Measurements from ENCODE around the gene KCNK15.
"Not testable (repeated sequence)": the region's sequence is repeated elsewhere in the genome, so short reads cannot be mapped to it uniquely, and the experiment has no call there.

Gene KCNK15

DNA sequence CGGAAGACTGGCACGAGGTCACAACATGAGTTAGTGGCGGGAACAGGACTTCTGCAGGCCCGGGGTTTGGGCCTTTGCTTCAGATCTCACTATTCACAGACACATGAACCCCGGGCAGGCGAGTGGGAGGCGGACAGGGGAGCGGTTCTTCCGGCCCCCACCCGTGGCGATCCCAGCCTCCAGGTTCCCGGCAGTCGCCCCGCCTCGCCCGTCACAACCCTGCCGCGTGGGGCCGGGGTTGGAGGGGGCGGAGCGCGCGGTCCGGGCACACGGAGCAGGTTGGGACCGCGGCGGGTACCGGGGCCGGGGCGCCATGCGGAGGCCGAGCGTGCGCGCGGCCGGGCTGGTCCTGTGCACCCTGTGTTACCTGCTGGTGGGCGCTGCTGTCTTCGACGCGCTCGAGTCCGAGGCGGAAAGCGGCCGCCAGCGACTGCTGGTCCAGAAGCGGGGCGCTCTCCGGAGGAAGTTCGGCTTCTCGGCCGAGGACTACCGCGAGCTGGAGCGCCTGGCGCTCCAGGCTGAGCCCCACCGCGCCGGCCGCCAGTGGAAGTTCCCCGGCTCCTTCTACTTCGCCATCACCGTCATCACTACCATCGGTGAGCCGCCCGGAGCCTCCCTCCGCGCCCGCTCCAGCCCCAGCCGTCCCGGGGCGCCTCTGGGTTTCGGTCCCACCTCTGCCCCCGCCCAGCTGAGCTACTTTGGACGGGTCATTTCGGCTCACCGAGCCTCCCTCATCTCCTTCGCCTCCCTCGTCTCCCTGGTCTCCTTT, at the start of gene KCNK15:
TSS of gene KCNK15 (plus strand) at position 268 of the 769 bp plus-strand sequence. CDS start at position 314, 46 bp downstream.
- Histone ChIP-seq H3K4me1 (ENCODE audit: control insufficient read depth in 5 of 5, insufficient read depth in 5 of 5, low read length in 5 of 5) (peaks cover 3 to 50% (median 45%) of the 10 kb centered on the region in 5 donors), H3K9me3 (ENCODE audit: control insufficient read depth in 5 of 5, low read length in 5 of 5) (no peaks in the 10 kb centered on the region)

DNA sequence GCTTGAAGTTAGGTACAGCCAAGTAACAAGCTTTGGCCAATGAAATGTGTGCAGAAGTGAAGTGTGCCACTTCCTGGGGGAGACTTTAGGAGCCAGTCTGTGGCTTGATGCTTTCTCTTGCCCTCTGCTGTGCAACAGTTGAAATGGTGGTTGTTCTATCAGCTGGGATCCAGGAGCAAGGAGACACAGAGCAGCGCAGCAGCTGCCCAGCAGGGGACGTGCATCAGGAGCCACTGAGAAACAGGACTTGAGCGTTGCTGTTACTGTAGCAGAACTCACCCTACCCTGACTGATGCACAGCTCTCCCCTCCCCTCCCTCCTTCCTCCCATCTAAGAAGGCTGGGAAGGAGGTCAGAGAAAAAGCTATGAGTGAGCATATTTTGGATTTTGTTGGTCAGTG, 49.4 kb upstream of the KCNK15 start:
- H3K9ac ChIP-seq (ENCODE audit: low read length in 5 of 5), result no peak overlapping the region
- no peaks in the 10 kb centered on the region for H3K36me3 ChIP-seq (ENCODE audit: control insufficient read depth in 5 of 5, insufficient read depth in 5 of 5, low read length in 5 of 5)
- no peaks in the 10 kb centered on the region for H3K9me3 ChIP-seq (ENCODE audit: control insufficient read depth in 5 of 5, low read length in 5 of 5)
- H3K27ac ChIP-seq (ENCODE audit: low read depth, low read length), result peak overlapping the region; percentile 10
- H3K27me3 ChIP-seq (ENCODE audit: control insufficient read depth in 5 of 5, insufficient read depth in 4 of 5, low read length in 5 of 5), result no peaks in the 10 kb centered on the region
- peak overlapping the region in 1 of 5 donors; percentile 25 for H3K4me3 ChIP-seq (ENCODE audit: low read depth in 1 of 5, low read length in 5 of 5)
- peaks cover 13 to 59% (median 46%) of the 10 kb centered on the region in 5 donors for H3K4me1 ChIP-seq (ENCODE audit: control insufficient read depth in 5 of 5, insufficient read depth in 5 of 5, low read length in 5 of 5)

More for the DNA sequence above, at the start of gene KCNK15:
- Histone ChIP-seq H3K27ac (ENCODE audit: low read depth, low read length) (no peak within 1 kb of the TSS), H3K36me3 (ENCODE audit: control insufficient read depth in 5 of 5, insufficient read depth in 5 of 5, low read length in 5 of 5) (no peaks in the 10 kb centered on the region), H3K9ac (ENCODE audit: low read length in 5 of 5) (peak within 1 kb of the TSS; percentile 3 to 76 (median 59)), H3K27me3 (ENCODE audit: control insufficient read depth in 5 of 5, insufficient read depth in 4 of 5, low read length in 5 of 5) (peaks cover 0 to 23% (median 9%) of the 10 kb centered on the region in 5 donors), H3K4me3 (ENCODE audit: low read depth in 1 of 5, low read length in 5 of 5) (peak within 1 kb of the TSS; percentile 56 to 68 (median 65))

DNA sequence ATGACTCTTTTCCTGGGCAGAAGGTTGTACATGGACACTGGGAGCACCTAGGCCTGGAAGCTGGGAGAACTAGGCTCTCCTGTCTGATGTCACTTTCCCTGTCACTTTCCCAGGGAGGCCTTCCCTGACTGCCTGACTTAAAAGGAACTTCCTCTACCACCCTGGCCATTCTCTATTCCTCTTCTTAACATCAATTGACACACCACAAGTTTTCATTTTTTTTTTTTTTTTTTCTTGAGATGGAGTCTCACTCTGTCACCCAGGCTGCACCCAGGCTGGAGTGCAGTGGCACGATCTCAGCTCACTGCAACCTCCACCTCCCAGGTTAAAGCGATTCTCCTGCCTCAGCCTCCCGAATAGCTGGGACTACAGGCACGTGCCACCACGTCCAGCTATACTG, 48.6 kb upstream of the KCNK15 start:
- peaks cover 15 to 58% (median 49%) of the 10 kb centered on the region in 5 donors for H3K4me1 ChIP-seq (ENCODE audit: control insufficient read depth in 5 of 5, insufficient read depth in 5 of 5, low read length in 5 of 5)
- not testable (repeated sequence) for H3K36me3 ChIP-seq (ENCODE audit: control insufficient read depth in 5 of 5, insufficient read depth in 5 of 5, low read length in 5 of 5); H3K9ac ChIP-seq (ENCODE audit: low read length in 5 of 5); H3K27me3 ChIP-seq (ENCODE audit: control insufficient read depth in 5 of 5, insufficient read depth in 4 of 5, low read length in 5 of 5); H3K4me3 ChIP-seq (ENCODE audit: low read depth in 1 of 5, low read length in 5 of 5); H3K9me3 ChIP-seq (ENCODE audit: control insufficient read depth in 5 of 5, low read length in 5 of 5)
- H3K27ac ChIP-seq (ENCODE audit: low read depth, low read length), result peak overlapping the region; percentile 10

- Histone ChIP-seq H3K9me3 (ENCODE audit: control insufficient read depth in 5 of 5, low read length in 5 of 5) (no peaks in the 10 kb centered on the region), H3K36me3 (ENCODE audit: control insufficient read depth in 5 of 5, insufficient read depth in 5 of 5, low read length in 5 of 5) (no peaks in the 10 kb centered on the region), H3K27me3 (ENCODE audit: control insufficient read depth in 5 of 5, insufficient read depth in 4 of 5, low read length in 5 of 5) (no peaks in the 10 kb centered on the region), H3K9ac (ENCODE audit: low read length in 5 of 5) (no peak overlapping the region), H3K27ac (ENCODE audit: low read depth, low read length) (no peak overlapping the region), H3K4me1 (ENCODE audit: control insufficient read depth in 5 of 5, insufficient read depth in 5 of 5, low read length in 5 of 5) (peaks cover 12 to 58% (median 51%) of the 10 kb centered on the region in 5 donors), H3K4me3 (ENCODE audit: low read depth in 1 of 5, low read length in 5 of 5) (no peak overlapping the region)
Measured at GRCh38 chr20:44698351-44698750, 47.3 kb upstream of the KCNK15 start.

DNA sequence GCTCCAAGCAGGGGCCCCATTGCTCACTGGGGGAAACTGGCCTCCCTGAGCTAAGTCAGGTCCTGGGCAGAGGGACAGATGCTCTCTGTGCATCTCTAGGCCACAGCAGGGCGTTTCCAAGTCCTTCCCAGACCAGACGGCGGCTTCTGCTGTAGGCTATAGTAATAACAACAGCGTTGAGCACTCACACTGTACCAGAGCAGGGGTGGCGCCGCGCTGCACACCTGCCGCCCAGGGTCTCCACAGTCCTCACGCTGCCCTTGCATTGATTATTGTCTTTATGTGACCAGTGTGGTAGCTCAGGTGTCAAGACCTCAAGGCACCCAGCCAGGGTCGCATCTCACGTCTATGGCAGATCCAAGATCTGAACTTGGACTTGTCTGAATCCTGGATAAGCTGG, 45.4 kb upstream of the KCNK15 start:
- H3K27ac ChIP-seq (ENCODE audit: low read depth, low read length), result no peak overlapping the region
- no peak overlapping the region for H3K4me3 ChIP-seq (ENCODE audit: low read depth in 1 of 5, low read length in 5 of 5)
- no peaks in the 10 kb centered on the region for H3K36me3 ChIP-seq (ENCODE audit: control insufficient read depth in 5 of 5, insufficient read depth in 5 of 5, low read length in 5 of 5)
- no peaks in the 10 kb centered on the region for H3K27me3 ChIP-seq (ENCODE audit: control insufficient read depth in 5 of 5, insufficient read depth in 4 of 5, low read length in 5 of 5)
- no peaks in the 10 kb centered on the region for H3K9me3 ChIP-seq (ENCODE audit: control insufficient read depth in 5 of 5, low read length in 5 of 5)
- peaks cover 14 to 54% (median 51%) of the 10 kb centered on the region in 5 donors for H3K4me1 ChIP-seq (ENCODE audit: control insufficient read depth in 5 of 5, insufficient read depth in 5 of 5, low read length in 5 of 5)
- no peak overlapping the region for H3K9ac ChIP-seq (ENCODE audit: low read length in 5 of 5)

- H3K4me3 ChIP-seq (ENCODE audit: low read depth in 1 of 5, low read length in 5 of 5), result no peak overlapping the region
- peaks cover 14 to 50% (median 47%) of the 10 kb centered on the region in 5 donors for H3K4me1 ChIP-seq (ENCODE audit: control insufficient read depth in 5 of 5, insufficient read depth in 5 of 5, low read length in 5 of 5)
- no peaks in the 10 kb centered on the region for H3K27me3 ChIP-seq (ENCODE audit: control insufficient read depth in 5 of 5, insufficient read depth in 4 of 5, low read length in 5 of 5)
- H3K27ac ChIP-seq (ENCODE audit: low read depth, low read length), result no peak overlapping the region
- H3K36me3 ChIP-seq (ENCODE audit: control insufficient read depth in 5 of 5, insufficient read depth in 5 of 5, low read length in 5 of 5), result no peaks in the 10 kb centered on the region
- no peaks in the 10 kb centered on the region for H3K9me3 ChIP-seq (ENCODE audit: control insufficient read depth in 5 of 5, low read length in 5 of 5)
- H3K9ac ChIP-seq (ENCODE audit: low read length in 5 of 5), result no peak overlapping the region
Measured at GRCh38 chr20:44701118-44701857, 44.4 kb upstream of the KCNK15 start.

DNA sequence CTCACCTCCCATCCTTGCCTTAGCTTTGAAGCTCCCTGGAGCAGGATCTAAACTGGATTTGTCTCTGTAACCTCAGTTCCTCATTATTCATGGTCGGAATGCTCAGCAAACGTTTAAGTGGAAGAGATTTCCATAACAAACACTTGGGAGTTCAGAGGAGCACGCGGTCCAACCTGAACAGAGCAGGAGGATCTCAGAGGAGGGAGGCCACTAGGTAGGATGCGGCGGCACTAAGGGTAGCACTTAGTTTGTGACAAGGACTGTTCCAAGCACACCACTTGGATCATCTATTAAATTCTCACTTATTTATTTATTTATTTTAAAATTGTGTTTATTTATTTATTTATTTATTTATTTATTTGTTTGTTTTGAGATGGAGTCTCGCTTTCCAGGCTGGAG, 43.8 kb upstream of the KCNK15 start:
- Histone ChIP-seq H3K36me3 (ENCODE audit: control insufficient read depth in 5 of 5, insufficient read depth in 5 of 5, low read length in 5 of 5) (no peaks in the 10 kb centered on the region), H3K27me3 (ENCODE audit: control insufficient read depth in 5 of 5, insufficient read depth in 4 of 5, low read length in 5 of 5) (no peaks in the 10 kb centered on the region), H3K9ac (ENCODE audit: low read length in 5 of 5) (no peak overlapping the region), H3K27ac (ENCODE audit: low read depth, low read length) (no peak overlapping the region), H3K4me3 (ENCODE audit: low read depth in 1 of 5, low read length in 5 of 5) (no peak overlapping the region), H3K9me3 (ENCODE audit: control insufficient read depth in 5 of 5, low read length in 5 of 5) (no peaks in the 10 kb centered on the region), H3K4me1 (ENCODE audit: control insufficient read depth in 5 of 5, insufficient read depth in 5 of 5, low read length in 5 of 5) (peaks cover 14 to 51% (median 48%) of the 10 kb centered on the region in 5 donors)

GRCh38 chr20:44702776-44703175, 42.9 kb upstream of the KCNK15 start:
- Histone ChIP-seq H3K4me3 (ENCODE audit: low read depth in 1 of 5, low read length in 5 of 5) (peak overlapping the region in 1 of 5 donors; percentile 4), H3K4me1 (ENCODE audit: control insufficient read depth in 5 of 5, insufficient read depth in 5 of 5, low read length in 5 of 5) (peaks cover 14 to 52% (median 47%) of the 10 kb centered on the region in 5 donors)

GRCh38 chr20:44703183-44703925, 42.3 kb upstream of the KCNK15 start:
- peak overlapping the region in 3 of 5 donors; percentile 8 to 52 (median 21) for H3K9ac ChIP-seq (ENCODE audit: low read length in 5 of 5)
- no peak overlapping the region for H3K4me3 ChIP-seq (ENCODE audit: low read depth in 1 of 5, low read length in 5 of 5)
- H3K27me3 ChIP-seq (ENCODE audit: control insufficient read depth in 5 of 5, insufficient read depth in 4 of 5, low read length in 5 of 5), result no peaks in the 10 kb centered on the region
- H3K27ac ChIP-seq (ENCODE audit: low read depth, low read length), result peak overlapping the region; percentile 69
- no peaks in the 10 kb centered on the region for H3K36me3 ChIP-seq (ENCODE audit: control insufficient read depth in 5 of 5, insufficient read depth in 5 of 5, low read length in 5 of 5)
- peaks cover 14 to 52% (median 47%) of the 10 kb centered on the region in 5 donors for H3K4me1 ChIP-seq (ENCODE audit: control insufficient read depth in 5 of 5, insufficient read depth in 5 of 5, low read length in 5 of 5)
- H3K9me3 ChIP-seq (ENCODE audit: control insufficient read depth in 5 of 5, low read length in 5 of 5), result no peaks in the 10 kb centered on the region

More at GRCh38 chr20:44702776-44703175, 42.9 kb upstream of the KCNK15 start:
- Histone ChIP-seq H3K27me3 (ENCODE audit: control insufficient read depth in 5 of 5, insufficient read depth in 4 of 5, low read length in 5 of 5) (no peaks in the 10 kb centered on the region), H3K9ac (ENCODE audit: low read length in 5 of 5) (peak overlapping the region in 4 of 5 donors; percentile 8 to 52 (median 22)), H3K9me3 (ENCODE audit: control insufficient read depth in 5 of 5, low read length in 5 of 5) (no peaks in the 10 kb centered on the region), H3K27ac (ENCODE audit: low read depth, low read length) (peak overlapping the region; percentile 69), H3K36me3 (ENCODE audit: control insufficient read depth in 5 of 5, insufficient read depth in 5 of 5, low read length in 5 of 5) (no peaks in the 10 kb centered on the region)
